OCI-M1 (cell line): Measurements from ENCODE around the gene LINS1.

ENCODE experiments used
- DNase-seq: peaks from one replicate; lab custom pipeline; 2025; lab: John Stamatoyannopoulos, UW

The LINS1 gene, protein sequence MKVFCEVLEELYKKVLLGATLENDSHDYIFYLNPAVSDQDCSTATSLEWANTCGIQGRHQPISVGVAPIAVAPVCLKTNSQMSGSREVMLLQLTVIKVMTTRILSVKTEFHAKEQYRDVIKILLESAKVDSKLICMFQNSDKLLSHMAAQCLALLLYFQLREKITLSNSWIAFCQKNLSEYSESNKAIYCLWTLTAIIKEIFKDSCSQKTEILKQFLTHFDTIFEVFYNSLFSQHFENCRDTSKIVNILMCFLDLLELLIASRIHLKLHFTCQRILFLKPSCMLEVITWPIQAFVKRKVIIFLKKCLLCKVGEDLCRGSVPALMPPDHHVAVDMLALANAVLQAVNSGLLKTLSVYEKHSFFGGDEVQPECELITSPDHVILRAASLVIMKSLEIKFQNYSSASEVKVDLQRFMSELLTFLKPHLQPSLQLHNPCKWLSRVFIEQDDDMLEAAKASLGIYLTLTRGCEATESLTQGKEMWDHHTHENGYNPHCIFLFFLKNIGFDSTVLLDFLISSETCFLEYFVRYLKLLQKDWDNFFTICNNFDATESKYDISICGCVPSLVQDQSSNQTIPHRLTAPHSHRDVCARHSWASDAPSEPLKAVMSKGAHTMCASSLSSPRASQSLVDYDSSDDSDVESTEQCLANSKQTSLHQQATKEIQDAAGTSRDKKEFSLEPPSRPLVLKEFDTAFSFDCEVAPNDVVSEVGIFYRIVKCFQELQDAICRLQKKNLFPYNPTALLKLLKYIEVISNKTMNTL

DNA sequence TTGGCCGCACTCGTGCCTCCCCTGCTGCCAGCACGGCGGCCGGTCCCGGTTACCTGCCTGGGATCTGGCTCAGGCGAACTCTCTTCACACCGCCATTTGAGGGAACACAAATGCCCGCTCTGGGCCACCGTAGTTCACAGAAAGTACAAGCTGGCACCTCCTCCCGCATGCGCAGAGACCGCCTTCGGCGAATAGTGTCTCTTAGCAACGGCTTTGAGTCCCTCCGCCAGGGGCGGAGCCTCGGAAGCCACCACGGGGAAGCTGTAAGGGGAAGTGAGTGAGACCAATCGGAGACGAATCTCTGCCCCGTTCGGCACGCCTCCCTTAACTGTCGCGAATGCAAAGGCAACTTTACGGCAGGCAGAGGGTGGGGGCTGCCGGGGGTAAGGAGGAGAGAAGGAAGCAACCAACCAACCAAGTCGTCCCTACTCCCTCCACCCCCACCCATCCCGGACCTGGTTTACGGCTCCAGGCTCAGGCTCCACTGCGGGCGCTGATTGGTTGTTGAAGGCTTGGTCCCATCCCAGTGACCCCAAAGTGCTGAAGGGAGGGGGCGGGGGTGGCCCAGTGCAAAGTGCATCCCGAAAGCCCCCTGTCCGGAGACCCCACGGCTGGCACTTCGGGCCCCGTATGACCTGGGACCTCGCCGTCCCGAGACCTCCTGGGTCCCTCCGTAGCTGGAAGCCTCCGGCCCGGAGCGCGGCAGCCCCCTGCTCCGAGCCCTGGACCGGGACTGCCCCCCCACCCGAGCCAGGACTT is at the start of gene LINS1, which contains the start of gene ASB7:
Gene LINS1 (minus strand): TSS at position 121 of the 759 bp plus-strand sequence. CDS start 21,342 bp downstream, outside the sequence.
Gene ASB7 (plus strand): TSS at position 526 of the 759 bp plus-strand sequence. CDS start 9,628 bp downstream, outside the sequence.
- peak; percentile 100 for DNase-seq

DNA sequence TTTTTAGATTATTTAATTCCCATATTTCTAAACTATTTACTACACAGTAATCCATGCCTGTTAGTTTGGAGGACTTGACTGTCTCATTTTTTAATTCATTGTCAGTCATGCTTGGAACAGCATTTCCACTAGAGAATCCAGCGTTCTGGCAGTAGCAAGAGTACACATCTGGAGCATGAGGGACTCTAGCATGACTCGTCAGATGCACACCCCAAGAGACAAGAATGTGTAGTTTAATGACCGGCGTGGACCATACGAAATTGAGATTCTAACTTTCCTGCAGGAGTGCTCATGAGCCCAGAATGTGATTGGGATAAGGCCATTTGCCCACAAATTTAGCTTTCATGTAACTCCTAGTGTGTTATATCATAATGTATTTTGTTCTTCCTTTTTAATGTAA is 49.3 kb upstream of the LINS1 start:
- DNase-seq = no peak

DNA sequence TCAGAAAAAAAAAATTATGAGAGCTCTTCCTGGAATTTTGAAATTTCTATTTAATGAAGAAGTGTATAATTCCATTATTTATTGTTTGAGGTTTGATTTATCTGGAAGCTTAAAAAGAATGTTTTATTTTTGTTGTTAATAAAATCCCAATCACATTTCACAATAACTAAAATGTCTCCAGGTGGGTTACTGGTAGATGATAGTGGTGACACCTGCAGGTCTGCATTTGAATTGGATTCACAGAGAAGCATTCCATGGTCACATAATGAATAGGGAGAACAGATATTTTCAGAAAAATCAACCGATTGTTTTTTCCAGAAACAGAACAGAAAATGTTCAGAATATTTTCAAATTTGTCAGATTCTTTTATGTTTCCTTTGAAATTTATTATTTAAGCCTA is 48.7 kb upstream of the LINS1 start:
- no peak for DNase-seq

DNA sequence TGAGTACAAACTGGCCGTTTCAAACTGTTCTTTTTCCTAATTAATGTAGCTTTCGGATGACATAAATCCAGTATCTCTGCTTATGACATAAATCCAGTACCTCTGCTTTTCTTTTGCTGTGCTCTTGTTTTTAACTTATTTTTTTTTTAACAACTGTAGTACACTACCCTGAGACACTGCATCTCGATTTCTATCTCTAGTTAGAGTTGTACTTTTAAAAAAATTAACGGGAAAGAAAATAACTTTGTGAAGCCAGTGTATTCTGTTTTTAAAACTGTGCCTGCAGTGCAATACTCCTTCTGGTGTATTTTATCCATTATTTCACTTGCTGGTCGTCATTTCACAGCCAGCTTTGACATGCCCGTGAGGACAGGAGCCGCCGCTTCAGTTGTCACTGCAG is 47.0 kb upstream of the LINS1 start:
- DNase-seq = no peak

DNA sequence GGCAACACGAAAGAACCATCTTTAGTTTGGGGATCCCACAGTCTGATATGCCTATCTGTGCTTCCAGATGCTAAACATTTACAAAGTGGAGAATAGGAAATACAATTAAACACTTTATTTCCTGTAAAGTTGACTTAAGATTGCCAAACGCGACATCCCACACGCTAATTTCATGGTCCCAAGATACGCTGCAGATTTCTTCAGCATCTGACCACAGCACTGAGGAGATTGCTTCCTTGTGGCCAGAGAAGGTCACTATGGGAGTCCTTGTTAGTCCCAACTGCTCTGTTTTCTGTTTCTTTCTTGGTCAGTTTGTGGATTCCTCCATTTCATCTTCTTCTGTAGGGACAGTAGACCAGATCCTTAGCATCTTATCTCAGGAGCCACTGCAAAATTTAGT is 43.7 kb upstream of the LINS1 start:
- DNase-seq = no peak

DNA sequence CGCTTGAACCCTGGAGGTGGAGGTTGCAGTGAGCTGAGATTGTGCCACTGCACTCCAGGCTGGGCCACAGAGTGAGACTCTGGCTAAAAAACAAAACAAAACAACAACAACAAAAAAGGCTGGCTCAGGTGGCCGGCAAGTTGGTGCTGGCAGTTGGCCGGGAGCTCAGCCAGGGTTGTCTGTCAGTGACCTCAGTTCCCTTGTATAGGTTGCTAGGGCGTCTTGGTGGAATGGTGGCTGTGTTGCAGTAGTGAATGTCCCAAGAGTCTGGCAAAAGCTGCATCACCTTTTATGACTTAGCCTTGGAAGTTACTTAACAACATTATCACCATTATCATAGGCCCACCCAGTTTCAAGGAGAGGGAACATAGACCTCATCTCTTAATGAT is 41.0 kb upstream of the LINS1 start:
- DNase-seq = no peak

DNA sequence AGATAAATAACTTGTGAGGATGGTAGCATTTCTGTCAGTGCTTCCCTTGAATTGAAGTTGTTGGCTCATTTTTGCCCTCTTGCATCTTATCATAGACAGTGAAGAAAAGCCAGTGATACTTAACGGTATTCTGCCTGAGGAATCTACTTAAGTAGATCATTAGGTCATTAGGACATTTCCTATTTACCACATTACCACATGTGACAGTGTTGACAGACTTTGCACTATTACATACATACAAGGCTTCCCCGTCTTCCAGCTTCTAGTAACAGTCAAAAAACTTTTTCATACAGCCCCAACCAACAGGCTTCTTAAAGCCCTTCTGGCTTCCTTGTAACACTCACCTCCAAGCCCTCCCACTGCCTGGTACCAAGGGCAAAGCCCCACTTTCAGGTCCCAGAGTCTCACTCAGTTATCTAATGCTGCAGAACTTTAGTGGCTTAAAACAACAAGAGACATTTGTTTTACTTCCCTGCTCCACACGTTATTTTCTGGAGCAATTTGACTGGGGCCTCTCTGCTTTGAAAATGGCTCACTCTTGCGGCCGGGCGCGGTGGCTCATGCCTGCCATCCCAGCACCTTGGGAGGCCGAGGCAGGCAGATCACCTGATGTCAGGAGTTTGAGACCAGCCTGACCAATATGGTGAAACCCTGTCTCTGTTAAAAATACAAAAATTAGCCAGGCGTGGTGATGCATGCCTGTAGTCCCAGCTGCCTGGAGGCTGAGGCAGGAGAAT is 40.4 kb upstream of the LINS1 start:
- DNase-seq = no peak

DNA sequence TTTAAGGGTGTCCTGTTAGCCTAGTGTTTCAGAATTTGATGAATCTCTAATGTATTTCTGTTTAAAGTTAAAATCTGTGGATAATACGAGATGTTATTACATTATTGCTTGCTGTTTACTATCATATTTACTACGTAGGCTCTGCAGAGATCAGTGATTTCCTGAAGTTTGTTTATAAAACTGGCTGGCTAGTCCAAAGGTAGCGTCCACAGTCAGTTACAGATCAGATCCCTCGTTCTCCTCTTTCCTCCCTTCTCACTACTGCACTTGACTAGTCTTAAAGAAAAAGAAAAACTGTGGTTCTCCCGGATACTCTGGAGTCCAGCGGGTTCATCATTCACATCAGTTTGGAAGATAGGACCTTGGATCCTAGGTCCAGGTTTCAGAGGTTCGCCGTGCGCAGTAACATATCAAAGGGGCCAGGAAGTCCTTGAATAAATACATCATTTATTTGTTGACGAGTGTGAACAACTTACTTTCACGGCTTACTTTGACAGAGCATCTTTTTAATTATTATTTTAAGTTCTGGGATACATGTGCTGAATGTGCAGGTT is 36.3 kb upstream of the LINS1 start:
- no peak for DNase-seq

DNA sequence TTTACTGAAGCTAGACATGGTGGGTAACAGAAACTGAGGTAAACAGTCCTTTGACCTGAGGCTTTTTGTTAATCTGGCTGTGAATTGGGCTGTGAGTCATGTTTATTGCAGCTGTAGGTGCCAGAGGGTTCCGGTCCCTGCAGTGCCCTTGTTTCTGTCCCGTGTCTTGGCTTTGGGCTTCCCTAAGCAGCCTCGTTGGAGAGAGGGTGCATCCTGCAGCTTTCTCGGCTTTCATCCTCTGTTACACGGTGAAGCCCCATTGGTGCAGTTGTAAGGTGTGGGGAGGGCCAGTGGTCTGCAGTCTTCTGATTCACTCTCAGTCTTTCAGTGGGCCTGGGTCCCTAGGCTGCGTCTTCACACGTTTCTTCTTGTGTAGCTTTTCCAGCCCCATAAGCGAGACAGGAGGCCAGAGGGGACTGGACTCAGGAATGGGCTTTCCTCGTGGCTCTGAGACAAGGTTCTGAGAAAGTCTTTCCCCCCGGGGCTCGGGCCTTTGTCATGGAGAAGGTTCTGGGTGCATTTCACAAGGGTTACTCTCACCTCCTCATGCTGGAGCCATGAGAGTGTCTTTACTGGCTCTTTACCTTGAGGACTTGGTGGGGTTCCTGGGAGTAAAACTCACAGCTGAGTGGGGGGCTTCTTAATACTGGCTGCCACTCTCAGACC is 33.6 kb upstream of the LINS1 start:
- no peak for DNase-seq

DNA sequence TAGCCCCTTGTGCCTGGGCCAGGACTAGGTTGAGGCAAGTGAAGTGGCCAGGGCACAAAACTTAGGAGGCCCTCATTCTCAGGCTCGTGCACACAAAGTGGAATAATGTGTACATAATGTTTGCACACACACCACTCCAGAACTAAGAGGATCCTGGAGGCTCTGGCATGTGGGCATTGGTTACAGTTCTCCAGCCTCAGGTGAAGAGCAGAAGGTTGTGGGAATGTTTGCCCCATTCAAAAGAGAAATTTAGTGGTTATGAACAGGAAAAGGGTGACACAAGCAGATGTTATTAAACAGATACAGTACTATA is 31.7 kb upstream of the LINS1 start:
- DNase-seq = no peak

DNA sequence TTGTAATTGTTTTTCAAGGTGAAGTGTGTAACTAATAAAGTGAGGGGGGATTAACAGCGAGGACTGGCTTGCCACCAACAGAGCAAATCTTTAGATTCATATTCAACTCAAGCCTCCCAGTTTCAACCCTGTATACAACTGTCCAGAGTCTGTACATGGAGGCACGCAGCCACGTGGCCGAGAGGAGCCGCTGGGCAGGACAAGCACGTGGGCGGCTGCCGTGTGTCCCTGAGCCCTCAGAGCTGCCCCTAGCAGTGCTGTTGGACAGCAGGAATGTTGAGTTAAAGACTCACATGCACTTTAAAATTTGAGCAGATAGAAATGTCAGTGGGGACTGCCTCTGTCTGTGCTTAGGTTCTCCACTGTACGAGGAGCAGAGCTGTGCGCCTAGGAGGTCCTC is 29.8 kb upstream of the LINS1 start:
- DNase-seq = no peak

DNA sequence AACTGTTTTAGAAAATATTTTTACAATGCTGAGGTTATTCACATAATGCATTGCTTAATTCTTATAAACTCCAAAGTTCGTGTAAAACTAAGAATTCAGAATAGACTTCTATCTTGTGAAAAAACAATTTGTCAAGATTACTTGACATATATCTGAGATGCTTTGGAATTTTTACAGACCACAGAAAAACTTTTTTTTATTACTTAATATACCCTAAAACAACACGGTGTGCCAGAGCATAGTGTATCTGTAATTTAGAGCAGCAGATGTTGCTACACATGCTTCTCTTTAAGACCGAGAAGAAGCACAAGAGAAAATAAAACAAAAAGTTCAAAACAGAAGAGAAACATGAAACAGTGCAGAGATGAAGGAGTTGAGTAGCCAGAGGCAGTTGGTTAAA is 26.8 kb upstream of the LINS1 start:
- DNase-seq = no peak

DNA sequence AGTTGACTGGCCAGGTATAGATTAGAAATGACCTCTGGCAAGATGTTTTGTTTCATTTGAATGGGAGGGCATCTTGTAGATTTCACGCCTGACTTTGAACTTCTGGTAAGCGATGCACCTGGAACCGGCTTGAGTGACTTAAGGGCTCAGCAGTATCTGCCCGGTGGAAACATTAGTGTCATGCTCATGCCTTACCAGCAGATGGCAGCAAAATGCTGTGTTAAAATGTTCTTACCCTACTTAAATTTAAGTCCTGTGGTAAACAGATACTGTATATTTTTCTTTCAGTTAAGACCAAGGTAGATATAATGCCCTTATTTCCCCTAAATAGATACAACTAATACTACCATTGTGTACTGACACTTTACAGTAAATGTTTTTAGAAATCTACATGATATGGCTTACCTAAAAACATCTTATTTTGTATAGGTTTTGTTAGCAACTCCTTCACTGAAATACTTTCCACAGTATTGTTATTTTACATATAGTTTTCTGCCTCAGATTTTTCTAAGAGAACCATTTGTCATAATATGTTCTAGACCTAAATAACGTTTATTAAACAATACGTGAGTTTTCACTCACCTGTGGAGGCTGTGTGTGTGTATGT is 25.9 kb upstream of the LINS1 start:
- peak; percentile 77 for DNase-seq

DNA sequence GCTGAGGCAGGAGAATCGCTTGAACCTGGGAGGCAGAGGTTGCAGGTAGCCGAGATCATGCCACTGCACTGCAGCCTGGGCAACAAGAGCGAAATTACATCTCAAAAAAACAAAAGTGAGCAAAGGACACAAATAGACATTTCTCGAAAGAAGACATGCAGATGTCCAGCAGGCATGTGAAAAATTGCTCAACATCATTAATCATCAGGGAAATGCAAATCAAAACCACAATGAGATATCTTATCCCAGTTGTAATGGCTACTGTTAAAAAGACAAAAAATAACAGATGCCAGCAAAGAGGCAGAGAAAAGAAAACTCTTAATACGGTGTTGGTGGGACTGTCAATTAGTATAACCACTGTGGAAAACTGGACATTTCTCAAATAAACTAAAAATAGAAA is 21.3 kb upstream of the LINS1 start:
- no peak for DNase-seq

DNA sequence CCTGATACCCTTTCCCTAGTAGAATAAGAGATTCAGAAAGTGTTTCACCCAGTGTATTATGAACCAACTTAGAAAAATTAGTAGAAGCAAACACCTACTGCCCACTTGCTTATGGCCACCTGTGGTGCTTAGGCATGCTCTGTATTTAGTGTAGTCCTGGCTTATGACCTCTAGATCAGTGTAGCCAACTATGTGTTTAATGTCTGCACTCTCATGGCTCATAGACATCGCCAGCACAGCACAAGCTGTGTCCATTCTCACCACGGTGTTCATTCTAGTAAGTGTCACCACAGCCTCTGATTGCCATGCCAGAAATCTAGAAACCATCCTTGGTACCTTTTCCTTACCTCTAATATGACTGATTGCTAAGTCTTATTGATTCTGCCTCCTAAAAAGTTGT is 14.7 kb upstream of the LINS1 start:
- DNase-seq = no peak

DNA sequence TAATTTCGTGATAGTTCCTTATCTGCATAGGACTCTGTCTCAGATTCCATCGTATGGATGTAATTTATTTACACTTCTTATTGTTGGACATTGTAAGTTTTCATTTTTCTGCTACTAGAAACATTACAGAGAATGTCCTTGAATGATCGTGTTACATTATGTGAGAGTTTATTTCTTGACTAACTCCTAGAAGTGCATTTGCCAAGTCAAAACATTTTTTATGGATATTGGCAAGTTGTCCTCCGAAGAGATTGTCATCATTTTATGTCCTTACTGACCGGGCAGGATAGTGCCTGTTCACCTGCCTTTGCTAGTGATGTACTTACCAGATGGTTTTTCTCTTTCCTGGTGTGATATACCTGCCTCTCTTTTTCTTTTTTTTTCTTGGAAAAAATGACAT is 13.8 kb upstream of the LINS1 start:
- DNase-seq = no peak

DNA sequence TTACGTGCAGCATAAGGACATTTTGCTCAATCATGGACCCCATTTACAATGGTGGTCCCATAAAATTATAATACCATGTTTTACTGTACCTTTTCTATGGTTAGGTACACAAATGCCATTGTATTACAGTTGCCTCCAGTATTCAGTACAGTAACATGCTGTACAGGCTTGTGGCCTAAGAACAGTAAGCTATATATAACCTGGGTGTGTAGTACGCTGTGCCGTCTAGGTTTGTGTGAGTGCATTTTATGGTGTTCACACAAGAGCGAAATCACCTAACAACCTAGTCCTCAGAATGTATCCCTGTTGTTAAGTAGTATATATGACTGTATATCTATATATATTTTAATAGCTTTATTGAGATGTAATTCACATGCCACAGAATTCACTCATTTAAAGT is 12.9 kb upstream of the LINS1 start:
- DNase-seq = no peak

DNA sequence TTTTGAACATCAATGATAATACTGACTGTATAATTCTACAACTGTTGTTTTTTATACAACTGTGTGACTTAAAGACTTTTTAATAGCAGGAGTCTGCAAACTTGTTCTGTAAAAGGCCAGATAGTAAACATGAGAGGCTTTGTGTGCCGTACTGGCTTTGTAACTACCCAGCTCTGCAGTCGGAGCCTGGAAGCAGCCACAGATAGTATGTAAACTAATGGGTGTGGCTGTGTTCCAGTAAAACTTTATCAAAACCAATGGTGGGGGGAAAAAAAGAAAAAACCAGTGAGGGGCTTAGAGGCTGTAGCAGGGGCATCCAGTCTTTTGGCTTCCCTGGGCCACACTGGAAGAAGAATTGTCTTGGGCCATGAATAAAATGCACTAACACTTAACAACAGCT is 12.4 kb upstream of the LINS1 start:
- DNase-seq = no peak

DNA sequence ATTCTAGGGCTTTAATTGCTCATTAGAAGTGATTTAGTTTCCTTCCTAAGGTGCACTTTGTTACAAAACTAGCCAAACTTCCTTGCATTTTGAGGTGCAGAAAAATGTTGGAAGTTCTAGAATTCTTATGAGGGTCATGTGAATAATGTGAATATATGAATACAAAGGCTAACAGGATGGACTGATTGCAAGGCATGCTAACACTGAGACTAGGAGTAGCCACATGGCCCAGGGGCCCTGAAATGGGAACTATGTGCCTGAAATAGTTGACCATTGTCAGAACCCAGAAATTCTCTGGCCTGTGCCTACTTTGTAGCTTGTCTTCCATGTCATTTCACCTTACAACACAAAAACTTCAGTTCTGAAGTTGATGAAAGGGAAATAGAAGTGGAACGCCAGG is 11.2 kb upstream of the LINS1 start:
- DNase-seq = no peak

DNA sequence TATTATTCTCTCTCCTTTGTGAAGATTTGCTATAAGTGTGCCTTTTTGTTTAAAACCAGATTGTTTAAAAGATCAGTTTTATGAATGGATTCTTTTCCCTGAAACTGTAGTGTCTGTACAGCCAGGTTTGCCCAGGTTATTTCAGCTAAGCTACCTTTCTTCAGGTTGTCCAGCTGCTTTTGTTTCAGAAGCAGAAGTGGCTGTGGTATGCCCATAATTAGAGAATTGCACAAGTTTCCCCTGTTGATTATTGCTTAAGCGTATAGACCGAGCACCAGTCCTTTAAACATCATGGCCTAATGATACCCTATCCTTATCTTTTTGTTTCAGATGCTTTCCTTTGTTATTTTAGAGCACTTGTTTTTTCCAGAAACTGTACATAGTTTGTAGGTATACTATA is 10.6 kb upstream of the LINS1 start:
- no peak for DNase-seq
